GM12892 (cell line): ENCODE measurements around the gene CLSTN2.

ENCODE experiments used
- POLR2A ChIP-seq: IDR thresholded peaks from 2 replicates; pipeline ENCODE4 v1.6.1; 2011; ENCODE audit warnings: low read depth, low read length, control low read depth
- POLR2AphosphoS5 ChIP-seq: IDR thresholded peaks from 2 replicates; pipeline ENCODE4 v1.6.1; 2011; ENCODE audit warnings: low read depth, low read length, control low read depth

DNA sequence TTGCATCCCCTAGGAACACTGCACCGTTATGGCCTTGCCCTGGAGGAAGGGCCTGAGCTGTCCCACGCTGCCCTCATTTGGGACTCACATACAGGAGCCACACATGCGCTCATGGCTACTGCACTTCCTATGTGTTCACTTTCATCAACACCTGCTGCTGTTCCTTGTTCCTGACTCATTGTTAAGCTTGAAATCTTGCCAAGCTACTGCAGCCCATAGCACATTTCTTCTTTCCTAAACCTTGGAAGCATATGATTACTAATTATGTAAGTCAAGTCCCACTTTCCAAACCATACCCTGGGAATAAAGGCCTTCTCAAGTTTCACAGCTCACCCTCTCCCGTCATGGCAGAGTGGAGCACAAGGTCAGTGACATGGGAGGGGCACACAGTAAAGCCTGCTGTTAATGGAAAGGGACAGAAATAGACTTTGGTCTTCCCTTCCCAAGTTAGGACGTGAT is 307.9 kb downstream of the CLSTN2 start:
- no peak for TF ChIP-seq POLR2A
- TF ChIP-seq POLR2AphosphoS5 = no peak
